ENCODE data around the gene SLC26A6.

The SLC26A6 gene

GRCh38 chr3:48597408-48597800, 37.9 kb downstream of the SLC26A6 start:
- no peak for FAIRE-seq

DNA sequence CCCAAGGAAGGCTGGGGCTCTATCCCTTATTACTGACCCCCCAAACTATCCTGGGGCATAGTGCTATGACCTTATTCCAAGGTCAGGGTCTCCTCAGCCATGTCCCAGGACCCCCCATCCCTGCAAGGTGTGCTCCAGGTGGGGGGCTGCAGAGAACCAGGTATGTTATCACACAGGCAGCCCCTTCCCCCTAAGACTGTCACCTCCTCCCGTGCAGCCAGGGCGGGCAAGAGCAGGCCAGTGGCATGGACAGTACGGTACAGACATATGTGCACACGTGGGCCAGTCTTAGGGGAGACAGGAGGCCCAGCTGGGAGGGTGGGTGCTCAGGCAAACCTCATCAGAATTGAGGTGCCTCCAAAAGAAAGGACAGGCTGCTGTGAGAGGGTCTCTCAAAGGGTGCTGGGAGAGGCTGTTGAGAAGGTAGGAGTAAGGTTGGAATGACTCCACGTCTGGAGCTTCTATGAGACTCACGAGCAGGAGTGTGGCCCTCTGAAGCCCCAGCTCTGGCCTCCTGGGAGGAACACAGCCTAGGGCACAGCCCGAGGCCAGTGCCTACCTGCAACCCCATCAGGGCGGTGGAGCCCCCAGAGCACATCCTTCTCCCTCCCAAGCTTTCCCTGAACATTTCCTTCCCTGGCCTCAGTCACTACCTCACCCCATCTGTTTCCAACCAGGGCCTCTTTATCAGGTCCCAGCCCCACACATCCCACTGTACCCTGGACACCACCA, 38.4 kb downstream of the SLC26A6 start:
- no peak for FAIRE-seq

DNA sequence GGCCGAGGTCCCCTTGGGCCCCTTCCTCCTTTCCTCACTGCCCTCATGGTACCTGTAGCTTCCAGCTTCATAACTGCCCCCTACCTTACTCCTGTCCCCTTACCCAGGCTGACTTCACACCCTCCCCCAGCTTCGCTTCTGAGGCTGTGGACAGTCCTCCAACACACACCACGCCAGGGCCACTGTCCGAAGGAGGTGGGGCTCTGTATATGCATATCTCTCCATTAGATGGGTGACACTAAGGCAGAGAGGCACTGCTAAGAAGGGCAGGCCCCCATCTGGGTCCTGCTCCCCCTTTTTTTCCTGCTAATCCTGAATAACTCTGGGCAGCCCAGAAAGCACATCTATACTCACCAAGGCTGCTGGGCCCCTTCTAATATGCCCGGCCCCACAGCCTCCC, 39.1 kb downstream of the SLC26A6 start:
- no peak for FAIRE-seq

- no peak for FAIRE-seq
Observed at GRCh38 chr3:48595526-48596121, 39.6 kb downstream of the SLC26A6 start.

DNA sequence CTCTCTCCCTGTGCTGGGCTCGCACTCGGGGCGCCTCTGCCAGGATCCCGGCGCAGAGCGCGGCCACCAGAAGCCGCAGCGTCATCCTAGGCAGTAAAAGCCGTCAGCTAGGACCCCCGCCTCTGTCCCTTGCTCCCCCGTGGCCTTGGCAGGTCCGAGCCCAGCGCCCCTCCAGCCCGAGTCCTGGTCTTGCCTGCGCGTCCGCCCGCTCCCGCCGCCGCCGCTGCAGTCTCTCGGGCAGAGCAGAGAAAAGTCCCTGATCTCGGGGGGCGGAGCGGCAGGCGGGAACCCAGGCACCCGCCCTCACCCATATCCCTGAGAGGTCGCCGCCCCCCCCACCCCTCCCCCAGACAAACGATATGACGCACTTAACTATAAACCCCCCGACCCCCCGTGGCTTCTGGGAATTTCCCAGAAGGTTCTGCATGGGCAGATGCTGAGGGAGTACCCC, 40.2 kb downstream of the SLC26A6 start, which contains the start of gene COL7A1:
Gene COL7A1, minus strand, starts transcription at position 255 of the 451 bp plus-strand sequence. Its CDS starts 170 bp downstream, at position 85.
- no peak for FAIRE-seq

- FAIRE-seq: no peak
Observed at GRCh38 chr3:48594417-48595049, 40.7 kb downstream of the SLC26A6 start.

- no peak for FAIRE-seq
Observed at GRCh38 chr3:48593337-48593736, 41.9 kb downstream of the SLC26A6 start.

DNA sequence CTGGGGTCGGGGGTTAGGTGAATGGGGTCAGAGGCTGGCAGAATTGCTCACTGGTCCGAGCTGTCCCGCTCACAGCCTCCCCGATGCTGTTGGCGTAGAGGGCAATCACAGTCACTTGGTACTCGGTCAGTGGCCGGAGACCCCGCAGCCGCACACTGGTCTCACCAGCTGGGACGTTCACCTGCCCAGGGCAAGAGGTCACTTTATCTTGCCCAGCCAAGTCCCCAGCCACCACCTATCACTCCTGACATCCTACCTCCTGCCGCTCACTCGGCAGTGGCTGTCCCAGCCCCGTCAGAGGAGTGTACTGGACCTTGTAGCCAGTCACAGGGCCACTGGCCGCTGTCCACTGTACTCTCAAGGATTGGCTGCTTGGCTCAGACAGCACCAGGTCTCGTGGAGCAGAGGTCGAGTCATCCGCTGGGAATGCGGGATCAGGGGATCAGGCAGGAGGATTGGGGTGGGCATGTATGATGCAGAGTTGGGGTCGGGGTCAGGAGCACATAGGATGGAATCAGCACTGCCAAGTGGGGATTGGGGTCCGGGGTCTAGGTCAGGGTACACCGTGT, 42.7 kb downstream of the SLC26A6 start:
- FAIRE-seq: no peak

DNA sequence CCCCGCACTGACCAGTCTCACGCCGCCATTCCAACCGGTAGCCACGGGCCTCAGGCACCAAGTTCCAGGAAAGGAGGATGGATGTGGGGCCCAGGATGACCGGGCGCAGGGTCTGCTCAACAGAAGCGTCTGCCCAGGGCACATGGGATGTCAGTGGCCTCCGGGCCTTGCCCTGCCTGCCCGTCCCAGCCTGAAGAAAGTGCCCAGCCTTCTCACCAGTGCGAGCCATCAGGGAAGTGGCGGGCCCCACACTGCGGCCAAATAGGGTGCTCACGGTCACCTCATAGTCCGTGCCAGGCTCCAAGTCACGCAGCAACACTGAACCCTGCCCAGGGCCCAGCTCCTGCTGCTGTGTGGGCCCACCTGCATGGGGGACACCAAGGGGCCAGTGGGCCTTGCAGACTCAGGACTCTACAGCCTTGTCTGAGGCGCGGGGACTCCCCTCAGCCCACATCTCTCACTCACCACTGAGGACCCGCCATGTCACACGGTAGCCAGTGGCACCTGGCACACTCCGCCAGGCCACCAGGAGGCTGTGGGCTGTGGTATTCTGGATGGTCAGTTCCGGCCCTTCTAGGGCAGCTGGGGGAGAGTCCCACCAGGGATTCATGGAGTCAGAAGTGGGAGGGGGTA, 43.3 kb downstream of the SLC26A6 start:
- no peak for FAIRE-seq

GRCh38 chr3:48591436-48591835, 43.8 kb downstream of the SLC26A6 start:
- FAIRE-seq: no peak

DNA sequence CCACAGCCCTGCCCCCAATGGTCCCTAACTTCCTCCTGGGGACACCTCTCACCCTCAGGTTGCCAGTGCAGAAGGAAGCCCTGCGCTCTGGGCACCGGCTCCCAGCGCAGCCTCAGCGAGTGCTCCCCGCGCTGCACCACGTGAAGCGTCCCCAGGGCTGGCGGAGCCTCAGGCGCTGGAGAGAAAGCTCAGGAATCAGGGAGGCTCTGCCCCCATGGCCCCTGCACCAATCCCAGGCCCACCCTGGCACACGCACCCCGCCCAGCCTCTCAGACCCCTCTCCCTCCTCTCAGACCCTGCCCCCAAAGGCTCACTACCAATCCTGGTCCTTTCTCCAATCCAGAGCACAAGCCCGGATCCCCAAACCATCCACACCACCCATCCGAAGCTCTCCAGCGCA, 47.0 kb downstream of the SLC26A6 start:
- FAIRE-seq: no peak

DNA sequence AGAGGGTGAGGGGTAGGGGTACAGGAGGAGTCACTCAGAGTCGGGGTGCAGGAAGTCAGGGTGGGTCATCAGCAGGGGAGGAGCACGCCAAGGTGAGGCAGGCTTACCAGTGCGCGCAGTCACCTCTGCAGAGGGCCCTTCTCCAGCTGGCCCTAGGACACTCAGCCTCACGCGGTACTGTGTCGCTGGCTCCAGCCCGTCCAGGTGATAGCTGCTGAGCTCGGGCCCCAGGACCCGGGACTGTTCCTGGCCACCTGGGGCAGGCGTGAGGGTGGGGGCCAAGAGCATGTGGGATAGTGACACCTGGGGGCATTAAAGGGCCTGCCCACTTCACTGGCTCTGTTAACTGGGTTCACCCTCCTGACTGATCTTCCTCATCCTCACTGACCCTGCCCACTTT, 47.6 kb downstream of the SLC26A6 start:
- FAIRE-seq: no peak

DNA sequence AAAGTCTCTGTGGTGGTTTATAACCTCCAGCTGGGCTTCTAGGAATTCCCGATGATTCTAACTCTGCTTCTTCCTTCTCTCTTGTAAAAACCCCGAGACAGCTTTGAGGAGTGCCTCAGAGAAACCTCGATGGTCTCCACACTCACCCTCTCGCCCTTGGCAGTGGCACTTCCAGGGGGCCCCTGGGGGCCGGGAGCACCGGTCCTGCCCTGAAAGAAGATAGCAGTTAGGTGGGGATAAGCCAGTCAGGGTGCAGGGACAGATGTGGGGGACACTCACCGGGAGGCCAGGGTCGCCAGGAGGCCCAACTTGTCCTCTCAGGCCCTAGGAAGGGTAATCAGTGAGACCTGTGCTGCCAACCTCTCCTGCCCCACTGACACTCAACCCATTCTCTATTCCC, 49.9 kb downstream of the SLC26A6 start:
- no peak for FAIRE-seq

GRCh38 chr3:48584836-48585235, 50.4 kb downstream of the SLC26A6 start:
- no peak for FAIRE-seq

- no peak for FAIRE-seq
Observed at GRCh38 chr3:48581621-48582481, 53.4 kb downstream of the SLC26A6 start.

DNA sequence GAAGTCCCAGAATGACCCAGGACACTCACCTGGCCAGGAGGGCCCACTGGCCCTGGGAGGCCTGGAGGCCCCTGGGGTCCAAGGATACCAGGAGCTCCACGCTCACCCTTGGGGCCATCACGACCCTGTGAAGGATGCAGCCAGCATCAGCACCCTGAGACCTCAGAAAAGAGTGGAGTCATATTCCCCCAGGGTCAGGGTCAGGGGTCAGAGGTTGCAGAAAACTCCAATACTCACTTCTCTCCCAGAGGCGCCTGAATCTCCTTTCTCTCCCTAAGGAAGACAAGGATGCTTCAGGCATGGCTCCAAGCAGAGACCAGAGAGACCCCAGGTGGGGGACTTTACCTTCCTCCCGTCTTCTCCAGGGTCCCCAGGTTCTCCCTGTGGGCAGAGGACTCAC, 58.6 kb downstream of the SLC26A6 start:
- FAIRE-seq: no peak
